Endodermal cell (in vitro differentiated cells): Measurements from ENCODE around the gene XNDC1N. TPM values are rescaled to one million over a fixed set of nuclear protein-coding genes. Genes with fewer than 3 reads are reported as not detected.

Experiments
- DNase-seq: peaks from one replicate; pipeline ENCODE4 v3.0.0-alpha.2; 2017
- H3K27ac ChIP-seq: 2 replicates; pipeline ENCODE4 v1.5.1; 2013; ENCODE audit warnings: mild to moderate bottlenecking, low read depth, low read length, moderate library complexity
- H3K27me3 ChIP-seq: 2 replicates; pipeline ENCODE4 v1.6.1; 2013; ENCODE audit warnings: mild to moderate bottlenecking, low read length, moderate library complexity; ENCODE audit not compliant: insufficient read depth, control insufficient read depth, poor library complexity, severe bottlenecking
- H3K36me3 ChIP-seq: 2 replicates; pipeline ENCODE4 v1.7.0; 2013; ENCODE audit warnings: mild to moderate bottlenecking, low read length, moderate library complexity; ENCODE audit not compliant: control insufficient read depth, insufficient read depth
- H3K4me1 ChIP-seq: one replicate; pipeline ENCODE4 v1.7.0; 2013; ENCODE audit warnings: low read length; ENCODE audit not compliant: control insufficient read depth, insufficient read depth
- H3K4me3 ChIP-seq: 2 replicates; pipeline ENCODE4 v1.5.1; 2013; ENCODE audit warnings: mild to moderate bottlenecking, low read length, moderate library complexity
- H3K9ac ChIP-seq: 2 replicates; pipeline ENCODE4 v1.6.1; 2013; ENCODE audit warnings: mild to moderate bottlenecking, low read length, moderate library complexity; ENCODE audit not compliant: poor library complexity, severe bottlenecking; ENCODE audit errors: extremely low read depth
- H3K9me3 ChIP-seq: 2 replicates; pipeline ENCODE4 v1.6.1; 2013; ENCODE audit warnings: mild to moderate bottlenecking, low read length, moderate library complexity; ENCODE audit not compliant: control insufficient read depth
- H3K27ac Mint-ChIP-seq: 2 replicates; pipeline ENCODE4 v1.8.0; 2020; ENCODE audit warnings: mixed read lengths
- H3K27me3 Mint-ChIP-seq: 2 replicates; pipeline ENCODE4 v1.8.0; 2021; ENCODE audit warnings: mild to moderate bottlenecking, mixed read lengths; ENCODE audit not compliant: insufficient read depth
- H3K36me3 Mint-ChIP-seq: 2 replicates; pipeline ENCODE4 v1.8.0; 2020; ENCODE audit warnings: low read depth, mixed read lengths
- H3K4me1 Mint-ChIP-seq: 2 replicates; pipeline ENCODE4 v1.8.0; 2020; ENCODE audit warnings: mixed read lengths
- H3K4me3 Mint-ChIP-seq: 2 replicates; pipeline ENCODE4 v1.8.0; 2020; ENCODE audit warnings: mild to moderate bottlenecking, moderate library complexity, mixed read lengths
- H3K9me3 Mint-ChIP-seq: 2 replicates; pipeline ENCODE4 v1.8.0; 2020; ENCODE audit warnings: mild to moderate bottlenecking, mixed read lengths
- WGBS, 2 experiments: methylation state at CpG; one replicate each; pipeline versions ENCODE4 v1.1.5 to v1.1.7; 2013; ENCODE audit warnings: missing lambda C conversion rate in 2 of 2, mixed read lengths in 1 of 2; ENCODE audit not compliant: insufficient coverage in 1 of 2, insufficient read length in 1 of 2; 5-methylcytosine and 5-hydroxymethylcytosine counted together
- total RNA-seq, 2 donors: library from RNA; stranded (reverse); fragmentation: NEBNext Ultra II Directional in 1 of 2; extraction: Animal tissue kit (Norgen Biotek cat#: 25700) in 1 of 2; gene quantifications; 2 replicates in 1 of 2; 3 replicates in 1 of 2; pipeline ENCODE4 v1.2.1, GENCODE V29; 2021
- TF ChIP-seq, protein P1 (sequence below): fragments of 200-600 bp; sonication (generic); conservative IDR thresholded peaks from 2 replicates; pipeline ENCODE4 v1.5.0; 2021; ENCODE audit warnings: antibody characterized with exemption, mild to moderate bottlenecking

XNDC1N gene
- total RNA-seq, 2 donors from 2014 or later, result 11.4 to 15.2 TPM

DNA sequence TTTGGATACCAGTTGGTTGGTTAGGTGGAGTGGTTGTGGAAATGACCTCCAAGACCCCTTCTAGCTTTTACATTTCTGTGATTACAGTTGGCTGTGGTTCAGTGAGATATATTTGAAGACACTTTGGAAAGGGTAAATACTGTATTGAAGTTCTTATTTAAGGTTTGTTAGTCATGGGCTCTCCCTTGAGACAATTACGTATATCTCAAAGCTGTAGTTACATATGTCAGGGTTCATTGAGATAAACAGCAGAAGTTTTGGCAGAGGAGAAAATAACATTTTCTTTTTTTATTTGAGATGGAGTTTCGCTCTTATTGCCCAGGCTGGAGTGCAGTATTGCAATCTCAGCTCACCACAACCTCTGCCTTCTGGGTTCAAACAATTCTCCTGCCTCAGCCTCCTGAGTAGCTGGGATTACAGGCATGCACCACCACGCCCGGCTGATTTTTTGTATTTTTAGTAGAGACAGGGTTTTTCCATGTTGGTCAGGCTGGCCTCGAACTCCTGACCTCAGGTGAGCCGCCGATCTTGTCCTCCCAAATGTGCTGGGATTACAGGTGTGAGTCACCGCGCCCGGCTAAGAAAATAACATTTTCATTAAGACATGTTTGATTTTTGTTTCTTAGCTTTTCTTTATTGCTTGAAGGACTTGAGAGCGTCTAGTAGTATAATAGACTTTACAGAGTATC lies 2.3 kb upstream of the XNDC1N start:
- H3K9me3 Mint-ChIP-seq, result no peaks in the 10 kb centered on the region
- no peak overlapping the region for H3K27ac Mint-ChIP-seq
- Histone ChIP-seq H3K4me1 (no peaks in the 10 kb centered on the region), H3K9me3 (no peaks in the 10 kb centered on the region), H3K9ac (no peak overlapping the region), H3K27me3 (no peaks in the 10 kb centered on the region), H3K4me3 (peak overlapping the region; percentile 100), H3K36me3 (no peaks in the 10 kb centered on the region), H3K27ac (no peak overlapping the region)
- H3K4me1 Mint-ChIP-seq, result peaks cover 17% of the 10 kb centered on the region
- WGBS, 2 experiments, result 82 to 92% methylated on average over 7 to 10 of the region's 11 CpGs
- peaks cover 8% of the 10 kb centered on the region for H3K36me3 Mint-ChIP-seq
- H3K4me3 Mint-ChIP-seq, result peak overlapping the region; percentile 99
- TF ChIP-seq, protein P1, sequence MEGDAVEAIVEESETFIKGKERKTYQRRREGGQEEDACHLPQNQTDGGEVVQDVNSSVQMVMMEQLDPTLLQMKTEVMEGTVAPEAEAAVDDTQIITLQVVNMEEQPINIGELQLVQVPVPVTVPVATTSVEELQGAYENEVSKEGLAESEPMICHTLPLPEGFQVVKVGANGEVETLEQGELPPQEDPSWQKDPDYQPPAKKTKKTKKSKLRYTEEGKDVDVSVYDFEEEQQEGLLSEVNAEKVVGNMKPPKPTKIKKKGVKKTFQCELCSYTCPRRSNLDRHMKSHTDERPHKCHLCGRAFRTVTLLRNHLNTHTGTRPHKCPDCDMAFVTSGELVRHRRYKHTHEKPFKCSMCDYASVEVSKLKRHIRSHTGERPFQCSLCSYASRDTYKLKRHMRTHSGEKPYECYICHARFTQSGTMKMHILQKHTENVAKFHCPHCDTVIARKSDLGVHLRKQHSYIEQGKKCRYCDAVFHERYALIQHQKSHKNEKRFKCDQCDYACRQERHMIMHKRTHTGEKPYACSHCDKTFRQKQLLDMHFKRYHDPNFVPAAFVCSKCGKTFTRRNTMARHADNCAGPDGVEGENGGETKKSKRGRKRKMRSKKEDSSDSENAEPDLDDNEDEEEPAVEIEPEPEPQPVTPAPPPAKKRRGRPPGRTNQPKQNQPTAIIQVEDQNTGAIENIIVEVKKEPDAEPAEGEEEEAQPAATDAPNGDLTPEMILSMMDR, result no peak
- DNase-seq, result no peak
- H3K27me3 Mint-ChIP-seq, result no peaks in the 10 kb centered on the region

DNA sequence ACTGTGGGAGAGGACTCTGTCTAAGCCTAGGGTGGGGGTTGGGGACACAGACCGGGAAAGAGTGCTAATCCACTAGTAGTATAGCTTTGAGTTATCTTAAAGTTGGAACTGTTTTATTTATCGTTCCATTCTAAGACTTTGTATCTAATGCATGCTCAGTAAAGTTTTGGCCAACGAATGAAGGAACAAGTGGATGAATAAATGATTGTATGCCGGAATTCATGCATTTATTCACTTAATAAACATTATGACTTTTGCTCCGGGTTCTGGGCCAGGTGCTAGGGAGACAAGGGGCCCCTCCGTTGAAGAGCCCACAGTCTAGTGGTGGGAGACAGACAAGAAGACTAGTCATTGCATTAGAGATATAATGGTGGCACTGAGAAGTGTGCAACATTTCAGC lies 1.1 kb upstream of the XNDC1N start:
- Mint-ChIP-seq H3K4me3 (peak overlapping the region; percentile 99), H3K9me3 (no peaks in the 10 kb centered on the region), H3K27ac (peak overlapping the region; percentile 100), H3K4me1 (peaks cover 17% of the 10 kb centered on the region), H3K27me3 (no peaks in the 10 kb centered on the region), H3K36me3 (peaks cover 12% of the 10 kb centered on the region)
- TF ChIP-seq, protein P1, result no peak
- no peak for DNase-seq
- H3K27me3 ChIP-seq, result no peaks in the 10 kb centered on the region
- H3K9ac ChIP-seq, result peak overlapping the region; percentile 93
- peak overlapping the region; percentile 100 for H3K4me3 ChIP-seq
- no peaks in the 10 kb centered on the region for H3K4me1 ChIP-seq
- no peaks in the 10 kb centered on the region for H3K9me3 ChIP-seq
- 4 to 8% methylated on average over 2 to 6 of the region's 6 CpGs for WGBS, 2 experiments
- peaks cover 6% of the 10 kb centered on the region for H3K36me3 ChIP-seq
- no peak overlapping the region for H3K27ac ChIP-seq

DNA sequence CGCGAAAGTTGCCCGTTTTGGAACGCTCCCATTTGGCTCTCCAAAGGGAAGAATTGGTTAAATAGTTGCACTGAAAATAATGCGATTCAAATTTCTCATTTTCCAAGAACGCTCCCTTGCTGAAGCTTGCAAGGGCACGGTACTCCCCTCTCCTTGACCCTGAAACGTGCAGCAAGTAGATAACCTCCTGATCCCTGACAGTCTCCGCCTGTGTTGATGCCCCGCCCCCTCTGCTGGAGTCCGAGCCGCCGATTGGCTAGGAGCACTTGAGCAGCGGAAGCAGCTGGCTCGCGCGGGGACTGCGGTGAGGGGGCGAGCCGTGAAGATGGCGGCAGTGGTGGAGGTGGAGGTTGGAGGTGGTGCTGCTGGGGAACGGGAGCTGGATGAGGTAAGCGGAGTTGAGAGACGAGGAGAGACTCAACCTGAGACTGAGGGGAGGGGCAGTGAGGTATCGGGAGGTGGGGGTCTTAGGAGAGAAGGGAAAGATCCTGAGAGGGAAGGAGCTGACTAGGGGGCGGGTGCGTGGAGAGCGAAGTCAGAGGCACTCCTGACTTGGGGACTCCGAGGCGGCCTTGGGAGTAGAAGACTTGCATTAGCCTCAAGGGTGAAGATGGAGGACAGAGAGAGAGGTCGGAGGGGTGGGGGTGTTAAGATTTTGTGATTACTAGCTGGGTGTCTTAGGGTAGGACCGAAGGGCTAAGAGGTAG lies 496 bp upstream of the XNDC1N start, which contains the start of gene RNF121:
TSS of gene RNF121 (plus strand) at position 310 of the 707 bp plus-strand sequence. CDS start at position 326, 16 bp downstream.
- Histone ChIP-seq H3K9ac (peak within 1 kb of the TSS; percentile 93), H3K27me3 (no peaks in the 10 kb centered on the region), H3K9me3 (no peaks in the 10 kb centered on the region), H3K4me3 (peak within 1 kb of the TSS; percentile 100), H3K27ac (peak within 1 kb of the TSS; percentile 90), H3K4me1 (no peaks in the 10 kb centered on the region), H3K36me3 (peaks cover 6% of the 10 kb centered on the region)
- H3K4me3 Mint-ChIP-seq, result peak within 1 kb of the TSS; percentile 99
- TF ChIP-seq, protein P1, result no peak
- H3K9me3 Mint-ChIP-seq, result no peaks in the 10 kb centered on the region
- peak; percentile 99 for DNase-seq
- WGBS, 2 experiments, result 0% methylated on average over 17 to 32 of the region's 32 CpGs
- peaks cover 15% of the 10 kb centered on the region for H3K4me1 Mint-ChIP-seq
- H3K27ac Mint-ChIP-seq, result peak within 1 kb of the TSS; percentile 100
- H3K27me3 Mint-ChIP-seq, result no peaks in the 10 kb centered on the region
- peaks cover 12% of the 10 kb centered on the region for H3K36me3 Mint-ChIP-seq
